ENCODE measurements around the gene THUMPD2. TPM values are rescaled to one million over a fixed set of nuclear protein-coding genes. Genes with fewer than 3 reads are reported as not detected.

Gene THUMPD2
- polyA plus RNA-seq, 1 donor (not counting 4 experiments of a cell fraction or from before 2014, with no cell fraction given), result 18.2 TPM

DNA sequence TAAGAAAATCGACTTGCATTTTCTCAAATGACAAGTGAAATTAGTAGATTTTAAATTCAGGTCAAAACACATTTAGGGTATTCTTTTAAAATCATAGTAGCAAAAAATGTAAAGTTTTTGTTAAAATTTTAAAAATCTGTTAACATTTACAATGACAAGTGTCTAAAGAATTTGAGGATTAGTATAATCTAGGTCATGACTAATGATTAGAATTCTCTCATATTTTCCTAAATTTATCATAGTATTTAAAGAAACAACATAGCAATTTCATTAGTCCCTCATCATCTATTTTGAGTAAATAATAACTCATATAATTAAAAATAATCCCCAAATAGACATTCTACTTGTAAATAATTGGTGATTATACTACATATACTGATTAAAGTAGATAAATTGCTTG is 23.6 kb downstream of the THUMPD2 start:
- peaks cover 23 to 37% of the 10 kb centered on the region in 2 experiments for H3K36me3 ChIP-seq (ENCODE audit: control insufficient read depth in 2 of 2, extremely low read depth in 1 of 2, insufficient read depth in 2 of 2, low read length in 2 of 2)
- H3K9me3 ChIP-seq (ENCODE audit: control insufficient read depth, low read depth, low read length), result no peaks in the 10 kb centered on the region
- H3K79me2 ChIP-seq (ENCODE audit: control insufficient read depth, insufficient read depth, low read length), result no peaks in the 10 kb centered on the region
- no peak overlapping the region for H3K4me3 ChIP-seq (ENCODE audit: control insufficient read depth in 2 of 3, extremely low read depth in 1 of 3, insufficient read depth in 2 of 3, low read depth in 1 of 3, low read length in 3 of 3)
- H4K20me1 ChIP-seq (ENCODE audit: control insufficient read depth, extremely low read depth, insufficient read depth, low read length), result no peaks in the 10 kb centered on the region
- H3K4me1 ChIP-seq (ENCODE audit: control insufficient read depth, extremely low read depth, insufficient read depth, low read length), result no peaks in the 10 kb centered on the region
- no peak overlapping the region for H2AFZ ChIP-seq (ENCODE audit: control insufficient read depth, low read length)
- FAIRE-seq (no peak), DNase-seq (ENCODE audit: low read depth, low spot score) (no peak)
- no peak overlapping the region for H3K4me2 ChIP-seq (ENCODE audit: control insufficient read depth, extremely low read depth, insufficient read depth, low read depth, low read length)
- no peak overlapping the region for H3K27ac ChIP-seq (ENCODE audit: control insufficient read depth, insufficient read depth, low read length)
- no peaks in the 10 kb centered on the region for H3K9me1 ChIP-seq (ENCODE audit: control insufficient read depth, extremely low read depth, insufficient read depth, low read length)
- dilution Hi-C loops (cut with MboI; ENCODE audit: extremely low pct_ligation_motif_present, low sequenced_read_pairs), result no loop called here
- H3K27me3 ChIP-seq (ENCODE audit: control insufficient read depth, extremely low read depth, insufficient read depth, low read length), result no peaks in the 10 kb centered on the region
- no peak for TF ChIP-seq EZH2 (IDR thresholded peaks at IDR 0.05; ENCODE audit: low read length)
- TF ChIP-seq CTCF (optimal IDR thresholded peaks at IDR 0.05 in 1 of 3, IDR thresholded peaks at IDR 0.05 in 1 of 3, conservative IDR thresholded peaks at IDR 0.05 in 1 of 3; ENCODE audit: extremely low read depth in 1 of 3, insufficient read depth in 2 of 3, low read length in 3 of 3), result no peak
- H3K9ac ChIP-seq (ENCODE audit: control insufficient read depth, extremely low read depth, insufficient read depth, low read length), result no peak overlapping the region

DNA sequence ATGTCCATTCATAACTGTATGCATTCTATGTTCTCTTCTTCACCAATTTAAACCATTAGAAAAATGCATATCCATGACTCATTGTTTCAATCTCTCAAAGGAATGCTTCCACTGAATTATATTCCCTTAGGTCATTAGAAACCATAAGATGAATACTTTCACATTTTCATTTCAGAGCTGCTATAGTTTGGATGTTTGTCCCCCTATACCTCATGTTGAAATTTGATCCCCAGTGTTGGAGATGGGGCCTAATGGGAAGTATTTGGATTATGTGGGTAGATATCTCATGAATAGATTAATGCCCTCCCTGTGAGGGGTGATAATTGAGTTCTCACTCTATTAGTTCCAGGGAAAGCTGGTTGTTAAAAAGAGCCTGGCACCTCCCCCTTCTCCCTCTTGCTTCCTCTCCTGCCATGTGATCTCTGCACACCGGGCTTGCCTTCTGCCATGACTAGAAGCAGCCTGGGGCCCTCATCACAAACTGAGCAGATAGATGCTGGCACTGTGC is 35.7 kb downstream of the THUMPD2 start:
- Histone ChIP-seq H3K9me1 (ENCODE audit: control insufficient read depth, extremely low read depth, insufficient read depth, low read length) (no peaks in the 10 kb centered on the region), H3K9ac (ENCODE audit: control insufficient read depth, extremely low read depth, insufficient read depth, low read length) (no peak overlapping the region), H2AFZ (ENCODE audit: control insufficient read depth, low read length) (no peak overlapping the region), H3K4me3 (ENCODE audit: control insufficient read depth in 2 of 3, extremely low read depth in 1 of 3, insufficient read depth in 2 of 3, low read depth in 1 of 3, low read length in 3 of 3) (peak overlapping the region in 1 of 3 experiments; percentile 18), H3K4me1 (ENCODE audit: control insufficient read depth, extremely low read depth, insufficient read depth, low read length) (peaks cover 16% of the 10 kb centered on the region), H3K36me3 (ENCODE audit: control insufficient read depth in 2 of 2, extremely low read depth in 1 of 2, insufficient read depth in 2 of 2, low read length in 2 of 2) (peaks cover 10 to 12% of the 10 kb centered on the region in 2 experiments), H3K27me3 (ENCODE audit: control insufficient read depth, extremely low read depth, insufficient read depth, low read length) (no peaks in the 10 kb centered on the region), H3K9me3 (ENCODE audit: control insufficient read depth, low read depth, low read length) (no peaks in the 10 kb centered on the region), H3K79me2 (ENCODE audit: control insufficient read depth, insufficient read depth, low read length) (peaks cover 2% of the 10 kb centered on the region), H4K20me1 (ENCODE audit: control insufficient read depth, extremely low read depth, insufficient read depth, low read length) (no peaks in the 10 kb centered on the region), H3K4me2 (ENCODE audit: control insufficient read depth, extremely low read depth, insufficient read depth, low read depth, low read length) (peak overlapping the region; percentile 9), H3K27ac (ENCODE audit: control insufficient read depth, insufficient read depth, low read length) (no peak overlapping the region)
- DNase-seq (ENCODE audit: low read depth, low spot score), result peak; percentile 26
- FAIRE-seq, result peak; percentile 9
- dilution Hi-C loops (cut with MboI; ENCODE audit: extremely low pct_ligation_motif_present, low sequenced_read_pairs), result no loop called here
- TF ChIP-seq CTCF (optimal IDR thresholded peaks at IDR 0.05 in 1 of 3, IDR thresholded peaks at IDR 0.05 in 1 of 3, conservative IDR thresholded peaks at IDR 0.05 in 1 of 3; ENCODE audit: extremely low read depth in 1 of 3, insufficient read depth in 2 of 3, low read length in 3 of 3) (no peak), EZH2 (IDR thresholded peaks at IDR 0.05; ENCODE audit: low read length) (no peak)

Data from keratinocyte (primary cell).